ENCODE measurements around the gene C6orf52.

Gene C6orf52

GRCh38 chr6:10655508-10656055 lies 38.8 kb downstream of the C6orf52 start:
- H3K36me3 Mint-ChIP-seq (ENCODE audit: low read depth): no peaks in the 10 kb centered on the region
- peak overlapping the region; percentile 0 for H3K4me3 Mint-ChIP-seq
- H3K4me1 Mint-ChIP-seq (ENCODE audit: low read depth): peaks cover 12% of the 10 kb centered on the region
- H3K27me3 Mint-ChIP-seq: peaks cover 30% of the 10 kb centered on the region
- DNase-seq: no peak
- no peaks in the 10 kb centered on the region for H3K9me3 Mint-ChIP-seq
- no peak overlapping the region for H3K27ac Mint-ChIP-seq

GRCh38 chr6:10644225-10644624 lies 50.2 kb downstream of the C6orf52 start:
- Mint-ChIP-seq H3K4me1 (ENCODE audit: low read depth) (peaks cover 6% of the 10 kb centered on the region), H3K4me3 (no peak overlapping the region)

GRCh38 chr6:10643201-10643651 lies 51.2 kb downstream of the C6orf52 start:
- no peaks in the 10 kb centered on the region for H3K9me3 Mint-ChIP-seq
- no peaks in the 10 kb centered on the region for H3K36me3 Mint-ChIP-seq (ENCODE audit: low read depth)
- H3K4me3 Mint-ChIP-seq: no peak overlapping the region
- no peak for DNase-seq
- peaks cover 6% of the 10 kb centered on the region for H3K4me1 Mint-ChIP-seq (ENCODE audit: low read depth)
- H3K27me3 Mint-ChIP-seq: peaks cover 14% of the 10 kb centered on the region
- no peak overlapping the region for H3K27ac Mint-ChIP-seq

More at GRCh38 chr6:10644225-10644624, 50.2 kb downstream of the C6orf52 start:
- DNase-seq: no peak
- Mint-ChIP-seq H3K9me3 (no peaks in the 10 kb centered on the region), H3K27ac (no peak overlapping the region), H3K36me3 (ENCODE audit: low read depth) (no peaks in the 10 kb centered on the region), H3K27me3 (peaks cover 12% of the 10 kb centered on the region)

GRCh38 chr6:10641528-10641927 lies 52.9 kb downstream of the C6orf52 start:
- Mint-ChIP-seq H3K4me1 (ENCODE audit: low read depth) (peaks cover 6% of the 10 kb centered on the region), H3K9me3 (no peaks in the 10 kb centered on the region), H3K36me3 (ENCODE audit: low read depth) (no peaks in the 10 kb centered on the region), H3K27me3 (peaks cover 10% of the 10 kb centered on the region), H3K4me3 (no peak overlapping the region), H3K27ac (no peak overlapping the region)
- DNase-seq: no peak

GRCh38 chr6:10640412-10640811 lies 54.0 kb downstream of the C6orf52 start:
- H3K36me3 Mint-ChIP-seq (ENCODE audit: low read depth): no peaks in the 10 kb centered on the region
- peaks cover 10% of the 10 kb centered on the region for H3K27me3 Mint-ChIP-seq
- no peak overlapping the region for H3K4me3 Mint-ChIP-seq
- no peaks in the 10 kb centered on the region for H3K9me3 Mint-ChIP-seq
- peaks cover 6% of the 10 kb centered on the region for H3K4me1 Mint-ChIP-seq (ENCODE audit: low read depth)
- no peak overlapping the region for H3K27ac Mint-ChIP-seq
- no peak for DNase-seq

GRCh38 chr6:10633216-10633615 lies 61.2 kb downstream of the C6orf52 start:
- H3K27me3 Mint-ChIP-seq: no peaks in the 10 kb centered on the region
- H3K9me3 Mint-ChIP-seq: no peaks in the 10 kb centered on the region
- H3K4me1 Mint-ChIP-seq (ENCODE audit: low read depth): peaks cover 6% of the 10 kb centered on the region
- H3K36me3 Mint-ChIP-seq (ENCODE audit: low read depth): no peaks in the 10 kb centered on the region
- no peak for DNase-seq
- no peak overlapping the region for H3K4me3 Mint-ChIP-seq
- no peak overlapping the region for H3K27ac Mint-ChIP-seq

GRCh38 chr6:10630178-10630577 lies 64.2 kb downstream of the C6orf52 start:
- Mint-ChIP-seq H3K4me1 (ENCODE audit: low read depth) (peaks cover 6% of the 10 kb centered on the region), H3K27ac (no peak overlapping the region), H3K4me3 (no peak overlapping the region), H3K27me3 (no peaks in the 10 kb centered on the region), H3K9me3 (no peaks in the 10 kb centered on the region), H3K36me3 (ENCODE audit: low read depth) (peaks cover 4% of the 10 kb centered on the region)
- no peak for DNase-seq

- H3K4me1 Mint-ChIP-seq (ENCODE audit: low read depth): no peaks in the 10 kb centered on the region
- H3K27ac Mint-ChIP-seq: no peak overlapping the region
- H3K36me3 Mint-ChIP-seq (ENCODE audit: low read depth): peaks cover 15% of the 10 kb centered on the region
- H3K9me3 Mint-ChIP-seq: no peaks in the 10 kb centered on the region
- H3K27me3 Mint-ChIP-seq: no peaks in the 10 kb centered on the region
- no peak for DNase-seq
- no peak overlapping the region for H3K4me3 Mint-ChIP-seq
Measured at GRCh38 chr6:10627800-10628199, 66.6 kb downstream of the C6orf52 start.

- H3K4me1 Mint-ChIP-seq (ENCODE audit: low read depth): no peaks in the 10 kb centered on the region
- H3K27ac Mint-ChIP-seq: no peak overlapping the region
- peaks cover 24% of the 10 kb centered on the region for H3K36me3 Mint-ChIP-seq (ENCODE audit: low read depth)
- no peak for DNase-seq
- no peaks in the 10 kb centered on the region for H3K27me3 Mint-ChIP-seq
- H3K4me3 Mint-ChIP-seq: no peak overlapping the region
- H3K9me3 Mint-ChIP-seq: no peaks in the 10 kb centered on the region
Measured at GRCh38 chr6:10626154-10626741, 68.2 kb downstream of the C6orf52 start.

GRCh38 chr6:10624836-10625235 lies 69.6 kb downstream of the C6orf52 start:
- H3K4me3 Mint-ChIP-seq: no peak overlapping the region

GRCh38 chr6:10621847-10622246 lies 72.6 kb downstream of the C6orf52 start:
- no peak overlapping the region for H3K4me3 Mint-ChIP-seq
- peaks cover 26% of the 10 kb centered on the region for H3K36me3 Mint-ChIP-seq (ENCODE audit: low read depth)
- no peak overlapping the region for H3K27ac Mint-ChIP-seq
- no peaks in the 10 kb centered on the region for H3K4me1 Mint-ChIP-seq (ENCODE audit: low read depth)
- H3K9me3 Mint-ChIP-seq: no peaks in the 10 kb centered on the region
- DNase-seq: no peak
- no peaks in the 10 kb centered on the region for H3K27me3 Mint-ChIP-seq

More at GRCh38 chr6:10624836-10625235, 69.6 kb downstream of the C6orf52 start:
- H3K36me3 Mint-ChIP-seq (ENCODE audit: low read depth): peaks cover 26% of the 10 kb centered on the region
- DNase-seq: no peak
- no peak overlapping the region for H3K27ac Mint-ChIP-seq
- H3K9me3 Mint-ChIP-seq: no peaks in the 10 kb centered on the region
- no peaks in the 10 kb centered on the region for H3K27me3 Mint-ChIP-seq
- no peaks in the 10 kb centered on the region for H3K4me1 Mint-ChIP-seq (ENCODE audit: low read depth)

All from activated T-cell treated with anti-CD3 and anti-CD28 coated beads, Interleukin-2, amount 50 U/mL, for 24 hours (primary cell).